22Rv1 (cell line): Measurements from ENCODE around the gene CBR3.

Experiments used
- CTCF ChIP-seq: fragments of 450-650 bp; IDR thresholded peaks from 2 replicates; pipeline ENCODE4 v1.5.1; 2017; ENCODE audit warnings: mild to moderate bottlenecking
- ZFX ChIP-seq: fragments of 450-650 bp; IDR thresholded peaks from 2 replicates; pipeline ENCODE4 v1.6.1; 2017; ENCODE audit warnings: antibody characterized with exemption, borderline replicate concordance

GRCh38 chr21:36166705-36167104, 31.8 kb downstream of the CBR3 start:
- TF ChIP-seq CTCF: no peak
- no peak for TF ChIP-seq ZFX
